ENCODE data around the gene COMP.

COMP gene

DNA sequence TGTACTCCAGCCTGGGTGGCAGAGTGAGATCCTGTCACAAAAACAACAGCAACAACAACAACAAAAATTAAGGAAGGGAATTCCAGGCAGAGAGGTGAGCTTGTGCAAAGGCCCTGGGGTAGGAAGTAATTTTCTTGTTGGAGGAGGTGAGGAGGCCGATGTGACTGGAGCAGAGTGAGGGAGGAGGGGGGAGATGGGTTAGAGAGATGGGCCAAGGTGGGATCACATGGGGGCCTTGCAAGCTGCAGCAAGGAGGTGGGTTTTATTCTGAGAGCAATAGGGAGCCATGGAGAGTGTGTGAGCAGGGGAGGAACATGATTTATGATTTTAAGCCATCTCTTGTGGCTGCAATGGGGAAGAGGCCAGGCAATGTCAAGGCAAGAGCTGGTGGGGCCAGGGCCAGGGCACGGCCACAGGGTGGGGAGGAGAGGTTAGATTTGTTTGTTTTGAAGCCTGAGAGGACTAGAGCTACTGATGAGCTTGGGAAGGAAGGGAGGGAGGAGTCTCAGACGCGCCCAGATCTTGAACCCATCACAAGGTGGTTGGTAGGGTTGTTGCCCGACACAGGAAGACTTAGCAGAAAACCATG lies 12.5 kb upstream of the COMP start:
- DNase-seq (ENCODE audit: low spot score), result no peak

DNA sequence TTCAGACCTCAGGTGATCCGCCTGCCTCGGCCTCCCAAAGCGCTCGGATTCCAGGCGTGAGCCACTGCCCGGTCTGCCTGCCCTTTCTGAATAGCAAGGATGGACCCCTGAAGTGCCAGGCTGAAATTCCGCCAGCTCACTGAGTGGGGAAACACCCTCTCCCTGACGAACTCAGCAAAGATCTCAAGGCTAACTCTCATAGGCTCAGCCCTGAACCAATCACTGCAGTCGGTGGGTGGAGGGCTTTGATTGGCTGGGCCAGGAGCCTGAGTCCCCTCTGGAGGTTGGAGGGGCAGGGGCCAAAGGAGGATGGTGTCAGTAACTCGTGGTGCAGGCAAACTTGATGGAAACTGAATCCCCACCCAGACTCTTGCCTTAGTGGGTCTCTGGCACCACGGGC lies 11.2 kb upstream of the COMP start:
- no peak for DNase-seq (ENCODE audit: low spot score)

DNA sequence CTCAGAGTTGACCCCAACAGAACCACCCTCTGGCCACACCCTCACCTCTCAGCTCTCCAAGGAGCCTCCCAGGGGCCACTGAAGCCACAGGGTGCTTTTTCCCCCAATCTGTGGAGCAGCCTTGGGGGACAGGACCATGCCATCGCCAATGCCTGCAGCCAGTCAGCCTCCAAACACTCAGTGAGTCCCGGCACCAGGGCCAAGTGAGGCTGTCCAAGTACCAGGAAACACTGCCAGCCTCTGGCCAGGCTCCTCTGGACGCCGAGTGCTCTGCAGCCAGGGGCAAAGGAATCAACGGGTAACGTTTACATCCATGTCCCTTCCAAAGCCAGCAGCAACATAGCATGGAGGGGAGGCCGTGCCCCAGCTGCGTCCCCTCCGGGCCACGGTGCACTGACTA lies 9.5 kb upstream of the COMP start:
- no peak for DNase-seq (ENCODE audit: low spot score)

DNA sequence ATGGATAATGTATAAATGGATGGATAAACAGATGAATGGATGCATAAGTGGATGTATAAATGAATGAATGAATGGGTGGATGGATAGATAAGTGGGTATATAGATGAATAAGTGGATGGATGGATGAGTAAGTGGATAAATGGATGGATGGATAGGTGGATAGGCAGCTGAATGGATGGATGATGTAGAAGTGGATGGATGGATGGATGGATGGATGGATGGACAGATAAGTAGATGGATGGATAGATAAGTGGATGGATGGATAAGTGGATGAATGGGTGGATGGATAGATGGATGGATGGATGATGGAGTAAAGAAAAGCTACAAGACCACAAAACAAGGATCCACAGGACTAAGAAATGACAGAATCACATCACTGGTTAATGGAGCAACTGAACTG lies 9.0 kb upstream of the COMP start:
- no peak for DNase-seq (ENCODE audit: low spot score)

DNA sequence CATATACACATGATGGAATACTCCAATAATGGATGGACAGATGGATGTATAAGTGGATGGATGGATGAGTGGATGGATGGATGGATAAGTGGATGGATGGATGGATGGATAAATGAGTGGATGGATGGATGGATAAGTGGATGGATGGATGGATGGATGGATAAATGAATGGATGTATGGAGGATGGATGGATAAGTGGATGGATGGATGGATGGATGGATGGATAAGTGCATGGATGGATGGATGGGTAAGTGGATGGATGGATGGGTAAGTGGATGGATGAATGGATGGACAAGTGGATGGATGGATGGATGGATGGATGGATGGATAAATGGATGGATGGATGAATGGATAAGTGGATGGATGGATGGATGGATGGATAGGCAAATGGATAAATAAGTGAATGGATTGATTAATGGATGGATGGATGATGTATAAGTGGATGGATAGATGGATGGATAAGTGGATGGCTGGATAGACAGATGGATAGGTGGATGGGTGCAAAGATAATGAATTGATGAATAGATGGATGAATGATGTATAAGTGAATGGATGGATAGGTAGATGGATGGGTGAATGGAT lies 8.4 kb upstream of the COMP start:
- DNase-seq (ENCODE audit: low spot score), result no peak

DNA sequence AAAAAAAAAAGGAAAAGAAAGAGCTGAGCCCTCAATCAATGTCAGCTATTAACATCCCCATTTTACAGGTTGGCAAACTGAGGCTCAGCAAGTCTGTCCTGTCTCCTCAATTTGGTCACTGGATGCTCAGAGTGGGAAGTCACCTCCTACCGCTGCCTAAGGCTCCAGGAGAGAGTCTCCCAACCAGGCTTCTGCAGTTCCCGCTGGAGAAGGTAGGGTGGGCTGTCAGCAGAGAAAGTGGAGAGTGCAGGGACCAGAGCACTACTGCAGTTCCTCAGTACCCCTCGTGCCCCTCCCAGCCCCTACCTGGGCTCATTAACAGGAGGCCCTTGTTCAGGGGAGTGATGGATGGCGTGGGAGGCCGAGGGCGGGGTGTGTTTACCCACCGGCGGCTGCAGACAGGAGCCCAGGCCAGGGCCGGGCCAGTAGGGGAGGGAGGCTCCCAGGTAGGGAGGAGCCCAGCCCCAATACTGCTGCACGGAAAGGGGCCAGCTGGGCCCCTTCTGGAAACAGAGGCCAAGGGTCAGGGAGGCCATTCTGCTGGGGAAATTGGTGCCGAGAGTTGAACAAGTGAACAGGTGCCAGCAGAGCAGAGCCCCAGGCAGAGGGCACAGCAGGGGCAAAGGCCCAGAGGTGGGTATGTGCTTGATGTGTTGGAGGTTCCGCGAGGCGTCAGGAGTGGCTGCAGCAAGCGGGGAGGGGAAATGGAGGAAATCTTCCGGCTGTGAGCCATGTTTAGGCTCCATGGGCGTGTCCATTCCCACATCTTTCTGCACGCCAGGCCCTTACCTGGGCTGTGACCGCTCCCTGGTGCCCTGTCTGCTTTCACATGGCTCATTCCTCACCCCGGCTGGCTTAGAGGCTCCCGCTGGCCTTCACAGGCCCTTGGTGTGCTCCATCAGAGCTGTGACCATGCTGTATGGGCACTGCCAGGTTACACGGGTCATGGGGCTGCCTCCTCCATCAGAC lies 7.6 kb upstream of the COMP start:
- no peak for DNase-seq (ENCODE audit: low spot score)

DNA sequence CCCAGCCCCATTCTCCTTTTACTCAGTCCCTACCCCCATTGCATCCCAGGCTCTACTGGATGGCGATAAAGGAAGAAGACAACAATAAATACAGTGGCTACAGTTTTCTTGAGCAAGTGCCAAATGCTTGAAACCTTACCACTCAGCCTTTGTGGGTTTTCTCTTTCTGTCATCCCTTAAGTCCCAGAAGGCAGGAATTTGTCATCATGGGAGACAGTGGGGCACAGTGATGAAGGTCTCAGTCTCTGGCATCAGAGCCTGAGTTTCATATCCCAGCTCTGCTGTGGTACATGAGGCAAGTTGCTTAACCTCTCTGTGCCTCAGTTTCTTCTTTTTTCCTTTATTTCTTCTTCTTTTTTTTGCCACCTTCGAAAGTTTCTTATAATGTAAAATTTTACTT lies 5.1 kb upstream of the COMP start:
- no peak for DNase-seq (ENCODE audit: low spot score)

DNA sequence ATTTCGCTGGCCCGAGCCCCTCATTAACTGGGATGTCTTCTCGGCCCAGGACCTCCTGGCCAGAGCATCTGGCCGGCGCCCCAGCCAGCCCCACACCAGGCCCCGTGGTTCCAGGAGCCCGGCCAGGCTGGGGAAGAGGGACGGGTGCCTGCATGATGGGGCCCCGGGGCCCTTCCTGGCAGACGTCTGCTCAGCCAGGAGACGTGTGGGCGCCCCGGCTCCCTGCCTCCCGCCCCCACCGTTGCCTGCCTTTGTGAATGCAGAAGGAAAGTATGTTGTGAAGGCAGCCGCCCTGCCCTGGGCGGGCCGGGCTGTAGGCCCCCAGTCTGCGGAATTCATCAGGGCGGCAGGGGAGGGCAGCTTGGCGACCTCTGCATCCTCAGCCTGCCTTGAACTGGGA lies 4.4 kb upstream of the COMP start:
- DNase-seq (ENCODE audit: low spot score), result no peak

DNA sequence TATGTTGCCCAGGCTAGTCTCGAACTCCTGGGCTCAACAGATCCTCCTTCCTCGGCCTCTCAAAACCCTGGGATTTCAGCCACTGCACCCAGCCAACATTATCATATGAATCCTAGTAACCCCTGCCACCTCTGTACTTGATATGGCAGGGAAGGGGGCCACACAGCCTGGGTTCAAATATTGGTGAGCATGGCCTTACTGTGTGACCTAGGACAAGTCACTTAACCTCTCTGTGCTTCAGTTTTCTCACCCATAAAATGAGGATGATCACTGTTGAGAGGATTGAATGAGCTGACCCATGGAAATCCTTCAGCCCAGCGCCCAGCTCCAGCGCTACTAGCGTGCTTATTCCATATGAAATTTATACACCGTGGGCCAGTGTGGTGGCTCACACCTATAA lies 3.6 kb upstream of the COMP start:
- no peak for DNase-seq (ENCODE audit: low spot score)

DNA sequence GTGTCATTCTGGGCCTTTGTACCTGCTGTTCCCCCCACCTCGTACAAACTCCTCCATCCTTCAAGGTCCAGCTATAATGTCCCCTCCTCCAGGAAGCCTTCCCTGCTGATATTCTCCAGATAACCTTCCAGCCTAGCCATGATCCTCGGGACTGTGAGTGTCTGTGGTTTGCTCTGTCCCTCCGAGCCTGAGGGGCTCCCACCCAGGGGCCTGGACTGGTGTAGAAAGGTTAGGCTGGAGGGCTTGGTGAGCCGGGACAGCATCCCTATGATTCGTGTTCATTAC lies 2.9 kb upstream of the COMP start:
- no peak for DNase-seq (ENCODE audit: low spot score)

DNA sequence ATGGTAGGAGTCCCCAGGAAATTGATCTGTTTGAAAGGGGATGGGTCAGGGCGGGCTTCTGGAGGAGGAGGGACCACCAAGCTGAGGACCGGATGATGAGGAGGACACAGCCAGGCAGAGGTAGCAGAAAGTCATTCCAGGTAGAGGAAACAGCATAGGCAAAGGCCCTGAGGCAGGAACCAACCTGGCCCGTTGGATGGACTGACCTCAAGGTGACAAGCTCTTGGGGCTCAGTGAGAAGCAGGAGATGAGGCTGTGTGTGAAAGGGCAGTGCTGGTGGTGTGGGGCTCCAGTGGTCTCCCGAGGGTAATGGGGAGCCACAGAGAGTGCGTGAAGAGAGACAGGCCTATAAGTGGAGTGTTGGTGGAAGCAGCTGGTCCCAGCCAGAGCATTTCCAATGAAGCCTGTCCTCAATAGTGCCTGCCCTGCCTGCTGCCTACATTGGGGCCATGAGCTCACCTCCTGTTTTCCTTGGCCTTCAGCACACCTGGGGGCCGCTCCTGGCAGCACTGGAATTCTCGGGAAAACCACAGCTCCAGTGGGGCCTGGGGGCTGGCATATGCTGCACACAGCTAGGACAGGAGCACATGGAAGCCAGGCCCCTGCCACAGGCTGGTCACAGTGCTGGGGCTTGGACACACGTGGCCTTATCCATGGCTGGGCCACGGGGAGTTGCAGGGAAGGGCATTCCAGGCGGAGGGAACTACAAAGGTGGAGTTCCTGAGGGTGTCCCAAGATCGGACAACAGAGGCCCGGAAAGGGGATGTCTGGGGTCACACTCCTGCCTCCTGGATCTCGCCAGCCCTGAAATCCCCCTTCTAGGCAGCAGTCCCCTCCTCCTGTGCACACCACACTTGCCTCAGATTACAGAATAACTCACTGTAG lies 2.3 kb upstream of the COMP start:
- no peak for DNase-seq (ENCODE audit: low spot score)

DNA sequence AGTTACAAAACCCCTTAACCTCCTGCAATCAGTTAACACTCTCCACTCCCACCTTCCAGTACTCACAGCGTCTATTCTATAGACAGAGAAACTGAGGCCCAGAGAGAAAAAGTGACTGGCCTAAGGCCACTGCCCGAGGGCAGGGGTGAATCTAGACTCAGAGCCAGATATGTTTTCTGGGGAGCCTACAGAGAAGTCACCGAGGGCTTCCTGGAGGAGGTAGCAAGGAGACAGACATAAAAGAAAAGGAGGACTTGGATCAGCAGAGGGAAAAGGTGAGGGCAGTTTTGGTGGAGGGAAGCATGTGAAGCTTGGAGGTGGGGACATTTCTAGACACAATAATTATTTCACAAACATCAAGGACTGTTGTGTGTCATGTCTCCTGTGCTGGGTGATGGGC lies 1.6 kb upstream of the COMP start:
- DNase-seq (ENCODE audit: low spot score), result no peak

DNA sequence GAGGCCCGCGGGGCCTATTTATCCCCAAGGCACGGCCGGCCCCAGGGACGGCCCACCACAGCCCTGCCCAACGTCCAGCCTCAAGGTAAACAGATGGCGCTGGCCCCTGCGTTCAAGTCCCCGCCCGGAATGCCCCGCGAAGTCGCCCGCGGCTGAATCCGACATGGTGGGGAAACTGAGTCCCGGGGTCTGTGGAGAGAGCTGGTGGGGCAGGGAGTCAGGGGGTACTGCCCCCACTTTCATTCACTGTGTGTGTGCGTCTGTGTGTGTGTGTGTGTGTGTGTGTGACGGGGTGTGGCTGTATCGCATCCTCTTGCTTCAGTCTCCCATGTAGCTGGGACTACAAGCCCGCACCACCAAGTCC lies 192 bp upstream of the COMP start:
- no peak for DNase-seq (ENCODE audit: low spot score)

DNA sequence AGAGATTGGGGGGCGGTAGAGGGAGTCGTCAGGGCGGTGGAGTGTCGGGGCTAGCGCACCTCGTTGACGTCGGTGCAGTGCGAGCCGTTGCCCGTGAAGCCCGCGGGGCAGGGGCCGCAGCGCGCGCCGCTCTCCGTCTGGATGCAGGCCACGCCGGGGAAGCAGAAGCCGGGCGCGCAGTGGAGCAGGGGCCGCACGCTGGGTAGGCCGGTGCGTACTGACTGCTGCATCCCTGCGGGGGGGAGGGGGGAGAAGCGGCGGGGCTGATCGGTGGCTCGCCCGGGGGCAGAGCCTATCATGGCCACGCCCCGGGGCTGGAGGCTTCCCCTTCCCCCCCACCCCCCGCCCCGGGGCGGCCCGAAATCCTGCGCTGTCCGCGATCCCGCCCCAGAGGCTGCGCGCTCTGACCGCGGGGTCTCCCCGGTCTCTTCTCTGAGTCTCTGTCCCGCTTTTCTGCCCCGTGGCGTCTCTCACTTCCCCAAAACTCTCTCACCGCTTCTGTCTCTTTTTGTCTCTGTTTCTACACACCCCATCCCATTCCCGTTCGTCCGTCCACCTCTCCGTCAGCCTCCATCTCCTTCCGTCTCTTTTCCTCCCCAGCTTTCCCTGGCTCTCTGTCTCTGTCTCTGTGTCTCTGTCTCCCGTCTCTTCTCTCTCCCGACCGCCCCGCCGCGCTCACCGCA lies 1.1 kb downstream of the COMP start:
- no peak for DNase-seq (ENCODE audit: low spot score)

DNA sequence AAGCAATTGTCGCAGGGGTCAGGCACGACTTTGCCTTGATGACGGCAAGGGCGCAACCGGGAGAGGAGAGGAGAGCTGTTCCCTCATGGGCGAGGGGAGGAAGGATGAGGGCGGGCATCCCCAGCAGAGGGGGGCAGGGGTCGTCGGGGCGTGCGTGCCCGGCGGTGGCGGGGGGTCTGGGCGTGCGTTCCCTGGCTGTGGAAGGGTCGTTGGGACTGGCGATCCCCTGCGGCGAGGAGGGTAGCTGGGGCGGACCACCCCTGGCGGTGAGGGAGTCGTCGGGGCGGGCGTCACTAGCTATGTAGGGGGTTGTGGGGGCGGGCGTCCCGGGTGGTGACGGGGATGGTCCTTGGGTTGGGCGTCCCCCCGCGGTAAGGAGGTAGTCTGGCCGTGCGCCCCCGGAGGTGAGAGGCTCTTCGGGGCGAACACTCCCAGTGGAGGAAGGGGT lies 1.7 kb downstream of the COMP start:
- DNase-seq (ENCODE audit: low spot score), result no peak

DNA sequence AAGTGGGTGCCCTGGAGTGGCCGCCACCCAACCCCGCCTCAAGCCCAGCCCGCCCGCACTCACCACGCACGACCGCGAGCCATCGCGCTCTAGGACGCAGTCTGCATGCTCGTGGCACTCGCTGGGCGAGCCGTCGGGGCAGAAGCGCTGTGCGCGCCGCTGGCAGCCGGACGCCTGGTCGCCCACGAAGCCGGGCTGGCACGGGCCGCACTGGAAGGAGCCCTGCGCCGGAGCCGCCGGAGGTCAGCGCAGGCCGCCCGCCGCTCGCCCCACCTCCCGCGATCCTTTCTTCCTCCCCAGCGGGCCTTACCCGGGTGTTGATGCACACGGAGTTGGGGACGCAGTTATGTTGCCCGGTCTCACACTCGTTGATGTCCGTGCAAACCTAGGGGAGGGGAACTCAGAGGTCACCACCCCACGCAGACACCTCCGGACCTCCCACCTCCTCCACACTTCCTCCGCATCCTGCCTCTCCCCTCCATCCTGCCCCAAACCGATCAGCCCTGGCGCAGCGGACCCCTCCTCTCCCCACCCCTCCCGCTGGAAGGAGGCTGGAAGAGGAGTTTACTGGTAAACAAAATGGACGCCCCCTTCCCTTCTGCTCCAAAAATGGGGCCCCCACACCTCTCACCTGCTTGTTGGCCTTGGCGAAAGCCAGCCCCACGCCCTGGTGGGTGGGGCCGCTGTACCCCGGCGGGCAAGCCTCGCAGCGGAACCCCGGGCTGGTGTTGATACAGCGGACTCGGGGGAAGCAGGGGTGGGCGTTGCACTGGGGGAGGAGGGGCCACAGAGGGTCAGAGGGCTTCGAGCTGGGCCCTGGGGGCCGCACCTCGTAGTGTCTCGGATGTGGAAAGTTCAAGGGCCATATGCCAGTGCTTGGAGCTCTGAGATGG lies 2.3 kb downstream of the COMP start:
- DNase-seq (ENCODE audit: low spot score), result no peak

DNA sequence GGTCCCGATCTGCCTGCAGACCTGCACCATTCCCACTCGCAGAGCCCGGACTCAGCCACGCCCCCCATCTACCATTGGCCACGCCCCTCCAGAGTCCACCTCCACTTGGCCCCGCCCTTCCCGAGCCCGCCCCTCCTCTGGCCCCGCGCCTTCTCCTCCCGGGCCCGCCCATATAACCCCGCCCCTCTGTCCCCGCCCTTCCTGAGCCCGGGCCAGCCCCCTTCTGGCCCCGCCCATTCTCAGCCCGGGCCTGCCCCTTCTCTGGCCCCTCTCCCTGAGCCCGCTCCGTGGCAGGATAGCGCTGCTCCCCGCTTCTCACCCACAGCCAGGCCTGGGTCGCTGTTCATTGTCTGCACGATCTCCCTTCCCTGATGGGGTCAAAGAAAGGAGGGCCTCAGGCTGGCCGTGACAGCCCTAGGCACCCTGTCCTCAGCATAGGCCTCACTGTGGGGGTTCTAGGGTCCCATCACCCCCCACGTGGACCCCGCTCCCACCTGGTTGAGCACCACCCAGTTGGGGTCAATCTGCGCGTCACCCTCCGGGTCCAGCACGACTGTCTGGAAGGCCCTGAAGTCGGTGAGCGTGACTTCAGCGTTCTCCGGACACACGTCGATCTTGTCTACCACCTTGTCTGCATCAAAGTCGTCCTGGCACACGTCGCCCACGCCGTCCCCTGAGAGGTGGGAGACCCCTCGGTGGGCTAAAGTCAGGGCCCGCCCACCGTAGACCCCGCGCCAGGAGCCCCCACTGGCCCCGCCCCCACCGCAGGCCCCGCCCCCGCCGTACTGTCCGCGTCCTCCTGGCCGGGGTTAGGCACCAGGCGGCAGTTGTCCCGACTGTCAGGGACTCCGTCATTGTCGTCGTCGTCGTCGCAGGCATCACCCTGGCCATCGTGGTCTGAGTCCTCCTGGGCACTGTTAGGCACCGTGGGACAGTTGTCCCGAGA lies 5.7 kb downstream of the COMP start:
- DNase-seq (ENCODE audit: low spot score), result no peak

DNA sequence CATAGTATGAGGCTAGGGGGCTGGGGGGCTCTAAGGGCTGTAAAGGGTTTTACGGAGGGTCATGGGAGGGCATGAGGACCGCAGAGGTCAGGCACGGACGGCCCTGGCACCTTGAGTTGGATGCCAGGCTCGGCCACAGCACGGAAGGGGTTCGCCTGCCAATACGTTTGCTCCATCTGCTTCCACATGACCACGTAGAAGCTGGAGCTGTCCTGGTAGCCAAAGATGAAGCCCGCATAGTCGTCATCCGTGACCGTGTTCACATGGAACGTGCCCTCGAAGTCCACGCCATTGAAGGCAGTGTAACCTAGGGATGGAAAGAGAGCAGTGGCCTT lies 6.4 kb downstream of the COMP start:
- DNase-seq (ENCODE audit: low spot score), result no peak

DNA sequence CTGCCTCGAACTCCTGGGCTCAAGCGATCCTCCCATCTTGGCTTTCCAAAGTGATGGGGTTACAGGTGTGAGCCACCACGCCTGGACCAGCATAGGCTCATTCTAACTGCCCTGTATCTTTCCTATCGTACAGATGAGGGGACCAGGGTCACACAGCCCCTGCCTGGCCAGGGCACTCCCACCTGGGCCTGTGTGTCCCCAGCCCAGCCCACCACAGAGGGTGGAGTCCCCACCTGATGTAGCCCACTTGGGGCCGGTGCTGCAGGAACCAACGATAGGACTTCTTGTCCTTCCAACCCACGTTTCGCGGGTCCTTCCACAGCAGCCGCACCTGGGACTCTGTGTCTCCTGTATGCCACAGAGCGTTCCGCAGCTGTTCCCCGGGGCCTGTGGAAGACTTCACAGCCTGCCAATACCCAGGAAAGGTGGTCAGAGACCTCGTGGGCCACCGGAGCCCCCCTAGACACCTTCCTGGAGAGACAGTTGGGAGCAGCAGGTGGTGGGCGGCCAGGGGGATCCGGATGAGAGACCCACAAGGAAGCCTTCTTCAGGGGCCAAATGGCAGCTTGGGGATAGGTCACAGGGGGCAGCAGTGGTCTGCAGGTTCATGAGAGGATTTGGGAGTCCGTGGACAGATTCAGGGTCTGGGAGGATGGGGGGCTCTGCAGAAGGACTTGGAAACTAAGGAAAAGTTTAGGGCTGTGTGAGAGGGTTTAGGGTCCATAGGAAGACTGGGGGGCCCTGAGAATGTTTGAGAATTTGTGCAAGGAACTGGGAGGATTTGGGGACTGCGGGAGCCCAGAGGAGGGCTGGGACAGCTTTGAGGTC lies 6.9 kb downstream of the COMP start:
- DNase-seq (ENCODE audit: low spot score), result no peak

Data from putamen (tissue), 1 donor.